Ovary (tissue), 3 donors: Measurements from ENCODE around the gene PKD2.

Experiments
- CTCF ChIP-seq, 3 donors: fragments of 450-650 bp in 2 of 3; fragments of 200-600 bp in 1 of 3; IDR thresholded peaks; one replicate each; pipeline versions ENCODE4 v1.5.1 to v1.8.0; 2016 to 2022; ENCODE audit warnings: antibody characterized with exemption in 3 of 3, mild to moderate bottlenecking in 1 of 3
- POLR2A ChIP-seq: fragments of 450-650 bp; IDR thresholded peaks from one replicate; pipeline ENCODE4 v1.6.1; 2017; ENCODE audit warnings: antibody characterized with exemption, mild to moderate bottlenecking, moderate library complexity
- donor health status: DM: no; HTN: no; CAD: no.

GRCh38 chr4:88006956-88007303, 505 bp upstream of the PKD2 start:
- TF ChIP-seq CTCF (IDR thresholded peaks at IDR 0.05): no peak
- no peak for TF ChIP-seq POLR2A
